ENCODE measurements around the gene TMBIM1. TPM values are rescaled to one million over a fixed set of nuclear protein-coding genes. Genes with fewer than 3 reads are reported as not detected.
"Not testable (repeated sequence)": the region's sequence is repeated elsewhere in the genome, so short reads cannot be mapped to it uniquely, and the experiment has no call there.

Gene TMBIM1
- total RNA-seq, 2 donors from 2014 or later, result 82.8 to 225 TPM

DNA sequence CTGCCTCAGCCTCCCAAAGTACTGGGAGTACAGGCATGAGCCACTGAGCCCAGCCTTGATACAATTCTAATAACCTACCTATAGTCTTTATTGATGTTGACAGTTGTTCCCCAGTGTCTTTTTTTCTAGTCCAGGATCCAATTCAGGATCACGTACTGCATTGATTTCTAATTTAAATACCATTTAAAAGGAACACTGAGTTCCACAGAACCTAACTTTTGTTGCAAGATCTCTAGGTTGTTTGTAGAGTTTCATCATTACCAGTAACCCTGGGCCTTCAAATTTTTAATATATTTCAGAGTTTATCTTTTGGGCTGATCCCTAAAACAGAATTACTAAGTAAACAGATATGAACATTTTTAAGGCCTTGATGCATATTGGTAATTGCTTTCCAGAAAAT lies 21.1 kb upstream of the TMBIM1 start:
- no peak overlapping the region for H3K4me3 ChIP-seq
- no peak for DNase-seq (ENCODE audit: low spot score)
- no peak overlapping the region for H3K27ac ChIP-seq

GRCh38 chr2:218312267-218312756 lies 20.0 kb upstream of the TMBIM1 start:
- H3K4me3 ChIP-seq, result no peak overlapping the region
- no peak overlapping the region for H3K27ac ChIP-seq
- DNase-seq (ENCODE audit: low spot score), result no peak
- no peaks in the 10 kb centered on the region for H3K27me3 ChIP-seq
- TF ChIP-seq CTCF (IDR thresholded peaks at IDR 0.05), result no peak
- no peaks in the 10 kb centered on the region for H3K36me3 ChIP-seq
- no peaks in the 10 kb centered on the region for H3K9me3 ChIP-seq
- H3K4me1 ChIP-seq, result no peaks in the 10 kb centered on the region

More for the DNA sequence above, 21.1 kb upstream of the TMBIM1 start:
- no peaks in the 10 kb centered on the region for H3K36me3 ChIP-seq
- no peak for TF ChIP-seq CTCF (IDR thresholded peaks at IDR 0.05)
- no peaks in the 10 kb centered on the region for H3K27me3 ChIP-seq
- H3K4me1 ChIP-seq, result peaks cover 0 to 3% of the 10 kb centered on the region in 2 donors
- H3K9me3 ChIP-seq, result no peaks in the 10 kb centered on the region

DNA sequence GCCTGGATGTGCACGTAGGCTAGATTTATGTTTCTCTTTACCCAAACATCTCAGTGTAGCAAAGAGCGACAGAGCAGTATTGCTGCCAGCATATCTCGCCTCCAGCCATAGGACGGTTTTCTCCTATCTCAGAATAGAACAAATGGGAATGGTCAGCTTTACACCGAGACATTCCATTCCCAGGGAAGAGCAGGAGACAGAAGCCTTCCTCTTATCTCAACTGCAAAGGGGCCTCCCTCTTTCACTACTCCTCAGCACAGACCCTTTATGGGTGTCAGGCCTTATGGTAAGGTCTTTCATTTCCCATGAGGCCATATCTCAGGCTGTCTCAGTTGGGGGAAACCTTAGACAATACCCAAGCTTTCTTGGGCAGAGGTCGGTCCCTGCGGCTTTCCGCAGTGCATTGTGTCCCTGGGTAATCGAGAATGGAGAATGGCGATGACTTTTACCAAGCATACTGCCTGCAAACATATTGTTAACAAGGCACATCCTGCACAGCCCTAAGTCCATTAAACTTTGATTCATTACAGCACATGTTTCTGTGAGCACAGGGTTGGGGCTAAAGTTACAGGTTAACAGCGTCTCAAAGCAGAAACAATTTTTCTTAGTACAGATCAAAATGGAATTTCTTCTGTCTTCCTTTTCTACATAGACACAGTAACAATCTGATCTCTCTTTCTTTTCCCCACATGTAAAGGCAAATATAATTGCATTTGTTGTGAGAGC lies 19.4 kb upstream of the TMBIM1 start:
- H3K4me3 ChIP-seq; DNase-seq (ENCODE audit: low spot score); H3K9me3 ChIP-seq; H3K36me3 ChIP-seq; H3K4me1 ChIP-seq; H3K27me3 ChIP-seq: not testable (repeated sequence)
- peak overlapping the region in 1 of 2 donors; percentile 51 for H3K27ac ChIP-seq

- peak overlapping the region in 1 of 2 donors; percentile 51 for H3K27ac ChIP-seq
- H3K4me1 ChIP-seq, result no peaks in the 10 kb centered on the region
- no peaks in the 10 kb centered on the region for H3K9me3 ChIP-seq
- H3K36me3 ChIP-seq, result no peaks in the 10 kb centered on the region
- TF ChIP-seq CTCF (IDR thresholded peaks at IDR 0.05), result no peak
- H3K4me3 ChIP-seq, result no peak overlapping the region
- no peak for DNase-seq (ENCODE audit: low spot score)
- H3K27me3 ChIP-seq, result no peaks in the 10 kb centered on the region
Observed at GRCh38 chr2:218310853-218311540, 18.7 kb upstream of the TMBIM1 start.

DNA sequence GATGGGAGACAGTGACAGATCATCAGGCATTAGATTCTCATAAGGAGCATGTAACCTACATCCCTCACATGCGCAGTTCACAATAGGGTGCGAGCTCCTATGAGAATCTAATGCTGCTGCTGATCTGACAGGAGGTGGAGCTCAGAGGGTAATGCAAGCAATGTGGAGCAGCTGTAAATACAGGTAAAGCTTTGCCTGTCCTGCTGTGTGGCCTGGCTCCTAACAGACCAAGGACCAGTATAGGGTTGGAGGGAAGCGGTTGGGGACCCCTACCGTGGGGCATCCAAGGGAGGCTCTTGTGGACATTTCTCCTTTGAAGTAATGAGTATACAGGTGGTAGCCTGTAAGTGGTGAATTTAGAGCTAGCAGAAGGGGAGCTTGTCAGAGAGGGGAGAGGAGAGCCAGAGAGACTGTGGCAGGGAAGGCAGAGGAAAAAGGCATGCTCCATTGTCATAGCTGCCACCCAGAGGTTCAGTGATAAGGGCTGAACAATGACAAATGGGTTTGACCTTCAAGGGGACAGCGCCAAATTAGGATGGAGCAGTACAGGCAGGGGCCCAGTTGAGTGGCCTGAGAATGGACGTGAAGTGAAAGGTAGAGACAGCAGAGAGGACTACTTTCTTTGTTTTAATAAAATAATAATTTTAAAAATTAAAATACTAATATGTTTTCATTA lies 15.2 kb upstream of the TMBIM1 start:
- TF ChIP-seq CTCF (IDR thresholded peaks at IDR 0.05), result no peak
- Histone ChIP-seq H3K36me3 (no peaks in the 10 kb centered on the region), H3K27ac (no peak overlapping the region), H3K4me1 (no peaks in the 10 kb centered on the region), H3K4me3 (no peak overlapping the region), H3K9me3 (no peaks in the 10 kb centered on the region), H3K27me3 (no peaks in the 10 kb centered on the region)
- DNase-seq (ENCODE audit: low spot score), result no peak
